DMS114 treated with DMSO at 0.1 percent for 48 hours (cell line): ENCODE results near the gene MCTP2.

Source experiments
- DNase-seq: peaks from one replicate; lab custom pipeline; 2025; ENCODE audit not compliant: unreplicated experiment; lab: John Stamatoyannopoulos, UW

Gene MCTP2

GRCh38 chr15:94259121-94259751 is 27.9 kb downstream of the MCTP2 start:
- no peak for DNase-seq

- no peak for DNase-seq
These were observed 28.5 kb downstream of the MCTP2 start for GRCh38 chr15:94259863-94260262.

- no peak for DNase-seq
These were observed 30.8 kb downstream of the MCTP2 start for GRCh38 chr15:94262201-94262600.

- no peak for DNase-seq
These were observed 32.2 kb downstream of the MCTP2 start for GRCh38 chr15:94263341-94264273.

- no peak for DNase-seq
These were observed 33.6 kb downstream of the MCTP2 start for GRCh38 chr15:94265009-94265408.

- DNase-seq: no peak
These were observed 34.6 kb downstream of the MCTP2 start for GRCh38 chr15:94265982-94266381.

- DNase-seq: no peak
These were observed 35.4 kb downstream of the MCTP2 start for GRCh38 chr15:94266789-94267188.

GRCh38 chr15:94269954-94270353 is 38.6 kb downstream of the MCTP2 start:
- no peak for DNase-seq

GRCh38 chr15:94270570-94270969 is 39.2 kb downstream of the MCTP2 start:
- DNase-seq: no peak

GRCh38 chr15:94272251-94272898 is 41.0 kb downstream of the MCTP2 start:
- no peak for DNase-seq

GRCh38 chr15:94273826-94274225 is 42.5 kb downstream of the MCTP2 start:
- DNase-seq: no peak

- no peak for DNase-seq
These were observed 43.4 kb downstream of the MCTP2 start for GRCh38 chr15:94274745-94275144.

GRCh38 chr15:94277485-94277884 is 46.1 kb downstream of the MCTP2 start:
- DNase-seq: no peak

GRCh38 chr15:94279736-94280135 is 48.4 kb downstream of the MCTP2 start:
- DNase-seq: no peak

- DNase-seq: no peak
These were observed 48.9 kb downstream of the MCTP2 start for GRCh38 chr15:94280301-94280700.

- no peak for DNase-seq
These were observed 51.2 kb downstream of the MCTP2 start for GRCh38 chr15:94282269-94283250.

- no peak for DNase-seq
These were observed 55.2 kb downstream of the MCTP2 start for GRCh38 chr15:94286583-94286982.

GRCh38 chr15:94287794-94288246 is 56.5 kb downstream of the MCTP2 start:
- no peak for DNase-seq

- DNase-seq: no peak
These were observed 59.4 kb downstream of the MCTP2 start for GRCh38 chr15:94290730-94291129.
